GM23338 (cell line): ENCODE results near the gene SLC2A9. TPM values are rescaled to one million over a fixed set of nuclear protein-coding genes. Genes with fewer than 3 reads are reported as not detected.

Source experiments
- ATAC-seq: fragments of 200-7000 bp; cut with Tn5 transposase; 3 replicates; pipeline ENCODE4 v1.9.1; 2020
- DNase-seq: peaks from one replicate; pipeline ENCODE4 v3.0.0-alpha.2; 2015; ENCODE audit warnings: low spot score
- H2AFZ ChIP-seq: fragments of 200-600 bp; sonication (generic); 2 replicates; pipeline ENCODE4 v1.8.0; 2016; ENCODE audit warnings: antibody characterized with exemption, mild to moderate bottlenecking, moderate library complexity
- H3F3A ChIP-seq: fragments of 200-600 bp; sonication (generic); replicated peaks from 2 replicates; pipeline ENCODE4 v1.8.0; 2017; ENCODE audit warnings: antibody characterized with exemption, mixed run types, low read depth
- H3K27ac ChIP-seq: fragments of 200-600 bp; sonication (generic); 2 replicates; pipeline ENCODE4 v1.6.1; 2016; ENCODE audit warnings: low read depth
- H3K27me3 ChIP-seq: fragments of 200-600 bp; sonication (generic); 2 replicates; pipeline ENCODE4 v1.8.0; 2016; ENCODE audit warnings: mild to moderate bottlenecking, mixed run types, moderate library complexity; ENCODE audit not compliant: insufficient read depth
- H3K36me3 ChIP-seq: fragments of 200-600 bp; sonication (generic); 2 replicates; pipeline ENCODE4 v1.8.0; 2016; ENCODE audit warnings: mild to moderate bottlenecking; ENCODE audit not compliant: insufficient read depth
- H3K4me1 ChIP-seq: fragments of 200-600 bp; sonication (generic); 2 replicates; pipeline ENCODE4 v1.8.0; 2016; ENCODE audit warnings: mild to moderate bottlenecking, moderate library complexity; ENCODE audit not compliant: insufficient read depth
- H3K4me2 ChIP-seq: fragments of 200-600 bp; sonication (generic); 2 replicates; pipeline ENCODE4 v1.7.1; 2017; ENCODE audit warnings: mixed run types
- H3K4me3 ChIP-seq: fragments of 200-600 bp; sonication (generic); 2 replicates; pipeline ENCODE4 v1.6.1; 2016; ENCODE audit warnings: mixed run types
- H3K79me2 ChIP-seq: fragments of 200-600 bp; sonication (generic); replicated peaks from 2 replicates; pipeline ENCODE4 v1.8.0; 2017; ENCODE audit warnings: mild to moderate bottlenecking; ENCODE audit not compliant: insufficient read depth
- H3K9me2 ChIP-seq: fragments of 200-600 bp; sonication (generic); 2 replicates; pipeline ENCODE4 v1.8.0; 2017; ENCODE audit not compliant: insufficient read depth
- H4K20me1 ChIP-seq: fragments of 200-600 bp; sonication (generic); replicated peaks from 2 replicates; pipeline ENCODE4 v1.8.0; 2017; ENCODE audit warnings: mild to moderate bottlenecking; ENCODE audit not compliant: insufficient read depth
- H3K27ac Mint-ChIP-seq: 2 replicates; pipeline ENCODE4 v1.8.0; 2020; ENCODE audit warnings: inconsistent platforms, mild to moderate bottlenecking, moderate library complexity, mixed read lengths
- H3K27me3 Mint-ChIP-seq: 3 replicates; pipeline ENCODE4 v1.8.0; 2022; ENCODE audit warnings: low read depth, mild to moderate bottlenecking, moderate library complexity, mixed read lengths, inconsistent platforms; ENCODE audit not compliant: insufficient read depth, poor library complexity
- H3K36me3 Mint-ChIP-seq: 3 replicates; pipeline ENCODE4 v1.8.0; 2021; ENCODE audit warnings: low read depth, mild to moderate bottlenecking, inconsistent platforms, moderate library complexity, mixed read lengths
- H3K4me1 Mint-ChIP-seq: 3 replicates; pipeline ENCODE4 v1.8.0; 2020; ENCODE audit warnings: mild to moderate bottlenecking, inconsistent platforms, mixed read lengths
- H3K4me3 Mint-ChIP-seq: 3 replicates; pipeline ENCODE4 v1.8.0; 2021; ENCODE audit warnings: moderate library complexity, mild to moderate bottlenecking, inconsistent platforms, mixed read lengths
- H3K9me3 Mint-ChIP-seq: 3 replicates; pipeline ENCODE4 v1.8.0; 2020; ENCODE audit warnings: moderate library complexity, mild to moderate bottlenecking, inconsistent platforms, mixed read lengths
- CREB1 ChIP-seq: fragments of 250-450 bp; sonication (Bioruptor Pico); IDR thresholded peaks from 2 replicates; pipeline ENCODE4 v1.5.0; 2020; ENCODE audit warnings: low read depth, mild to moderate bottlenecking, moderate library complexity
- EZH2 ChIP-seq: fragments of 200-600 bp; sonication (generic); IDR thresholded peaks from one replicate; pipeline ENCODE4 v1.8.0; 2017; ENCODE audit warnings: antibody characterized with exemption, mild to moderate bottlenecking, low read depth; ENCODE audit not compliant: unreplicated experiment
- EZH2phosphoT487 ChIP-seq: fragments of 200-600 bp; sonication (generic); IDR thresholded peaks from one replicate; pipeline ENCODE4 v1.8.1; 2018; ENCODE audit warnings: antibody characterized with exemption; ENCODE audit not compliant: unreplicated experiment
- NANOG ChIP-seq: IDR thresholded peaks from 2 replicates; pipeline ENCODE4 v1.6.1; 2016; ENCODE audit warnings: antibody characterized with exemption, borderline replicate concordance
- POLR2AphosphoS5 ChIP-seq: IDR thresholded peaks from 2 replicates; pipeline ENCODE4 v1.6.1; 2016; ENCODE audit warnings: antibody characterized with exemption, low read depth
- STAT1 ChIP-seq: IDR thresholded peaks from one replicate; pipeline ENCODE4 v1.6.1; 2016; ENCODE audit warnings: antibody characterized with exemption; ENCODE audit not compliant: unreplicated experiment
- ZNF114 ChIP-seq: fragments of 250-450 bp; sonication (Bioruptor Pico); IDR thresholded peaks from 2 replicates; pipeline ENCODE4 v1.5.0; 2020; ENCODE audit warnings: mild to moderate bottlenecking, moderate library complexity
- polyA plus RNA-seq: library from polyadenylated mRNA; unstranded; fragments of >200 nt; fragmentation: Nextera tagmentation; extraction: Ambion mirVana; gene quantifications from 2 replicates; pipeline ENCODE4 v1.2.1, GENCODE V29; 2016
- total RNA-seq: library from RNA; depleted of rRNA; stranded (reverse); fragments of >200 nt; shearing (Covaris generic); gene quantifications from 2 replicates; pipeline ENCODE4 v1.2.3, GENCODE V29; 2014
- TF ChIP-seq, protein P1 (sequence below): IDR thresholded peaks from one replicate; pipeline ENCODE4 v1.6.1; 2018; ENCODE audit warnings: antibody characterized with exemption; ENCODE audit not compliant: unreplicated experiment
- TF ChIP-seq, protein P2 (sequence below): IDR thresholded peaks from 2 replicates; pipeline ENCODE4 v1.6.1; 2016; ENCODE audit warnings: antibody characterized with exemption
- TF ChIP-seq, protein P3 (sequence below), 2 experiments: fragments of 200-600 bp in 1 of 2; sonication (generic) in 1 of 2; conservative IDR thresholded peaks; 2 replicates each; pipeline versions ENCODE4 v1.5.1 to v1.6.1; 2016 to 2017; ENCODE audit warnings: antibody characterized with exemption in 2 of 2, low read depth in 2 of 2, mild to moderate bottlenecking in 2 of 2, moderate library complexity in 1 of 2
- TF ChIP-seq, protein P4 (sequence below): fragments of 250-450 bp; sonication (Bioruptor Pico); IDR thresholded peaks from 2 replicates; pipeline ENCODE4 v1.5.0; 2020; ENCODE audit warnings: mild to moderate bottlenecking, moderate library complexity

SLC2A9 gene
- total and polyA plus RNA-seq, 2 experiments from 2014 or later, result 0.21 to 0.40 TPM

DNA sequence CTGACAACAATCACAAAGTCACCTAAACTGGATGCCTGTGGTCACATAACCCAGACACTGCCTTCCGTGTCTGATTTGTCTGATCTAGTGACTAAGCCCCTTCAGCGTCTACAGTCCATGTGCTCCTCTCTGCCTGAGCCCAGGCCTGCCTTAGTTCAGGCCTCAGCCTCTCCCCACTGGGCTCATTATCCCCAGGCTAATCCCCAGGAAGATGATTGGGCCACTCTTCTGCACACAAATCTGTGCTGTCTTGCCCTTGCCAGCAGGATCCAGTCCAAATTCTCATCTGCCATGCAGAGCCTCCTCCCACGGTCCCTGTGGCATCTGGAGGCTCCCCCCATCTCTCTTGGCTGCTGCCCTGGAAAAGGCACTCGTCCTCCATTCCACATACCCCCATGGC is 96.5 kb downstream of the SLC2A9 start (continued):
- TF ChIP-seq, protein P1, sequence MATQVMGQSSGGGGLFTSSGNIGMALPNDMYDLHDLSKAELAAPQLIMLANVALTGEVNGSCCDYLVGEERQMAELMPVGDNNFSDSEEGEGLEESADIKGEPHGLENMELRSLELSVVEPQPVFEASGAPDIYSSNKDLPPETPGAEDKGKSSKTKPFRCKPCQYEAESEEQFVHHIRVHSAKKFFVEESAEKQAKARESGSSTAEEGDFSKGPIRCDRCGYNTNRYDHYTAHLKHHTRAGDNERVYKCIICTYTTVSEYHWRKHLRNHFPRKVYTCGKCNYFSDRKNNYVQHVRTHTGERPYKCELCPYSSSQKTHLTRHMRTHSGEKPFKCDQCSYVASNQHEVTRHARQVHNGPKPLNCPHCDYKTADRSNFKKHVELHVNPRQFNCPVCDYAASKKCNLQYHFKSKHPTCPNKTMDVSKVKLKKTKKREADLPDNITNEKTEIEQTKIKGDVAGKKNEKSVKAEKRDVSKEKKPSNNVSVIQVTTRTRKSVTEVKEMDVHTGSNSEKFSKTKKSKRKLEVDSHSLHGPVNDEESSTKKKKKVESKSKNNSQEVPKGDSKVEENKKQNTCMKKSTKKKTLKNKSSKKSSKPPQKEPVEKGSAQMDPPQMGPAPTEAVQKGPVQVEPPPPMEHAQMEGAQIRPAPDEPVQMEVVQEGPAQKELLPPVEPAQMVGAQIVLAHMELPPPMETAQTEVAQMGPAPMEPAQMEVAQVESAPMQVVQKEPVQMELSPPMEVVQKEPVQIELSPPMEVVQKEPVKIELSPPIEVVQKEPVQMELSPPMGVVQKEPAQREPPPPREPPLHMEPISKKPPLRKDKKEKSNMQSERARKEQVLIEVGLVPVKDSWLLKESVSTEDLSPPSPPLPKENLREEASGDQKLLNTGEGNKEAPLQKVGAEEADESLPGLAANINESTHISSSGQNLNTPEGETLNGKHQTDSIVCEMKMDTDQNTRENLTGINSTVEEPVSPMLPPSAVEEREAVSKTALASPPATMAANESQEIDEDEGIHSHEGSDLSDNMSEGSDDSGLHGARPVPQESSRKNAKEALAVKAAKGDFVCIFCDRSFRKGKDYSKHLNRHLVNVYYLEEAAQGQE, result no peak
- TF ChIP-seq CREB1 (CRISPR knock-in tag) (no peak), POLR2AphosphoS5 (no peak)

DNA sequence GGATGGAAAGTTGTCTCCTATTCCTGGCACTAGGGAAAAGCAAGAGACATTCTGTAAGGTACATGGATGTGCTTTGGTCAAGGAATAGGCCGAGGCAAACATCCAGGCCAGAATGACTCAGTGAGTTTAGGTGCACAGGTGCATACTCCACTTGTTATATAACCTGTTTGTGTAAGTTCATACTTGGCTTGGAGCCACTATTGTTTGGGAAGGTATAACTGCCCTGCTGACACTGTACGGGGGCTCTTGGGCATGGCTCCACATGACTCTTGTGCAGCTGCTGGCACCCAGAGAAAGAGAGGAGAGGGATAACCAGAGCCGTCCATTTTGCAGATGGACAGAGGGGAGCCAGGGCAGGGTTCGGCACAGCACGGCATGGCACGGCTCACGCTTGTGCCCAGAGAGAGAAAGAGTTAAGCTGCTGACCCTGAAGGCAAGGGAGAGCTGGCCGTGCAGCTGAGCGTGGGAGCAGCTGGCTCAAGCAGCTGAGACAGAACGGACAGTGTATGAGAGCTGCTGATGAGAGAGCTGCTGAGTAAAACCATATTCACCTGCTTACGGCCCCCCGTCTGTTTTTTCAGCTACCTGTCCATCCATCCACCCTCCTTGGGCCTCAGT is 98.0 kb downstream of the SLC2A9 start:
- no peak overlapping the region for H3K4me2 ChIP-seq
- no peak overlapping the region for H3K4me3 Mint-ChIP-seq
- peaks cover 18% of the 10 kb centered on the region for H3K4me1 Mint-ChIP-seq
- no peaks in the 10 kb centered on the region for H3K9me3 Mint-ChIP-seq
- H3F3A ChIP-seq, result no peaks in the 10 kb centered on the region
- no peaks in the 10 kb centered on the region; the same call in 1 of the 2 replicates for H3K9me2 ChIP-seq
- no peak overlapping the region for H3K4me3 ChIP-seq
- no peak overlapping the region for H3K27ac Mint-ChIP-seq
- H3K79me2 ChIP-seq, result no peaks in the 10 kb centered on the region
- no peaks in the 10 kb centered on the region for H3K27me3 ChIP-seq
- H3K36me3 Mint-ChIP-seq, result no peaks in the 10 kb centered on the region; the same call in 2 of the 3 replicates
- H3K4me1 ChIP-seq, result peaks cover 4% of the 10 kb centered on the region
- no peak for ATAC-seq
- H3K27ac ChIP-seq, result no peak overlapping the region
- H4K20me1 ChIP-seq, result no peaks in the 10 kb centered on the region
- H2AFZ ChIP-seq, result no peak overlapping the region
- DNase-seq, result no peak
- peaks cover 3% of the 10 kb centered on the region for H3K27me3 Mint-ChIP-seq
- no peaks in the 10 kb centered on the region for H3K36me3 ChIP-seq
- TF ChIP-seq CREB1 (CRISPR knock-in tag), result no peak
- TF ChIP-seq STAT1, result no peak
- TF ChIP-seq NANOG, result no peak
- TF ChIP-seq, protein P2, sequence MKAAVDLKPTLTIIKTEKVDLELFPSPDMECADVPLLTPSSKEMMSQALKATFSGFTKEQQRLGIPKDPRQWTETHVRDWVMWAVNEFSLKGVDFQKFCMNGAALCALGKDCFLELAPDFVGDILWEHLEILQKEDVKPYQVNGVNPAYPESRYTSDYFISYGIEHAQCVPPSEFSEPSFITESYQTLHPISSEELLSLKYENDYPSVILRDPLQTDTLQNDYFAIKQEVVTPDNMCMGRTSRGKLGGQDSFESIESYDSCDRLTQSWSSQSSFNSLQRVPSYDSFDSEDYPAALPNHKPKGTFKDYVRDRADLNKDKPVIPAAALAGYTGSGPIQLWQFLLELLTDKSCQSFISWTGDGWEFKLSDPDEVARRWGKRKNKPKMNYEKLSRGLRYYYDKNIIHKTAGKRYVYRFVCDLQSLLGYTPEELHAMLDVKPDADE, result no peak
- TF ChIP-seq EZH2, result no peak
- TF ChIP-seq, protein P3, sequence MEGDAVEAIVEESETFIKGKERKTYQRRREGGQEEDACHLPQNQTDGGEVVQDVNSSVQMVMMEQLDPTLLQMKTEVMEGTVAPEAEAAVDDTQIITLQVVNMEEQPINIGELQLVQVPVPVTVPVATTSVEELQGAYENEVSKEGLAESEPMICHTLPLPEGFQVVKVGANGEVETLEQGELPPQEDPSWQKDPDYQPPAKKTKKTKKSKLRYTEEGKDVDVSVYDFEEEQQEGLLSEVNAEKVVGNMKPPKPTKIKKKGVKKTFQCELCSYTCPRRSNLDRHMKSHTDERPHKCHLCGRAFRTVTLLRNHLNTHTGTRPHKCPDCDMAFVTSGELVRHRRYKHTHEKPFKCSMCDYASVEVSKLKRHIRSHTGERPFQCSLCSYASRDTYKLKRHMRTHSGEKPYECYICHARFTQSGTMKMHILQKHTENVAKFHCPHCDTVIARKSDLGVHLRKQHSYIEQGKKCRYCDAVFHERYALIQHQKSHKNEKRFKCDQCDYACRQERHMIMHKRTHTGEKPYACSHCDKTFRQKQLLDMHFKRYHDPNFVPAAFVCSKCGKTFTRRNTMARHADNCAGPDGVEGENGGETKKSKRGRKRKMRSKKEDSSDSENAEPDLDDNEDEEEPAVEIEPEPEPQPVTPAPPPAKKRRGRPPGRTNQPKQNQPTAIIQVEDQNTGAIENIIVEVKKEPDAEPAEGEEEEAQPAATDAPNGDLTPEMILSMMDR (conservative IDR thresholded peaks at IDR 0.05; ENCODE audit: low read depth in 2 of 2), result no peak
- no peak for TF ChIP-seq POLR2AphosphoS5
- TF ChIP-seq, protein P4, sequence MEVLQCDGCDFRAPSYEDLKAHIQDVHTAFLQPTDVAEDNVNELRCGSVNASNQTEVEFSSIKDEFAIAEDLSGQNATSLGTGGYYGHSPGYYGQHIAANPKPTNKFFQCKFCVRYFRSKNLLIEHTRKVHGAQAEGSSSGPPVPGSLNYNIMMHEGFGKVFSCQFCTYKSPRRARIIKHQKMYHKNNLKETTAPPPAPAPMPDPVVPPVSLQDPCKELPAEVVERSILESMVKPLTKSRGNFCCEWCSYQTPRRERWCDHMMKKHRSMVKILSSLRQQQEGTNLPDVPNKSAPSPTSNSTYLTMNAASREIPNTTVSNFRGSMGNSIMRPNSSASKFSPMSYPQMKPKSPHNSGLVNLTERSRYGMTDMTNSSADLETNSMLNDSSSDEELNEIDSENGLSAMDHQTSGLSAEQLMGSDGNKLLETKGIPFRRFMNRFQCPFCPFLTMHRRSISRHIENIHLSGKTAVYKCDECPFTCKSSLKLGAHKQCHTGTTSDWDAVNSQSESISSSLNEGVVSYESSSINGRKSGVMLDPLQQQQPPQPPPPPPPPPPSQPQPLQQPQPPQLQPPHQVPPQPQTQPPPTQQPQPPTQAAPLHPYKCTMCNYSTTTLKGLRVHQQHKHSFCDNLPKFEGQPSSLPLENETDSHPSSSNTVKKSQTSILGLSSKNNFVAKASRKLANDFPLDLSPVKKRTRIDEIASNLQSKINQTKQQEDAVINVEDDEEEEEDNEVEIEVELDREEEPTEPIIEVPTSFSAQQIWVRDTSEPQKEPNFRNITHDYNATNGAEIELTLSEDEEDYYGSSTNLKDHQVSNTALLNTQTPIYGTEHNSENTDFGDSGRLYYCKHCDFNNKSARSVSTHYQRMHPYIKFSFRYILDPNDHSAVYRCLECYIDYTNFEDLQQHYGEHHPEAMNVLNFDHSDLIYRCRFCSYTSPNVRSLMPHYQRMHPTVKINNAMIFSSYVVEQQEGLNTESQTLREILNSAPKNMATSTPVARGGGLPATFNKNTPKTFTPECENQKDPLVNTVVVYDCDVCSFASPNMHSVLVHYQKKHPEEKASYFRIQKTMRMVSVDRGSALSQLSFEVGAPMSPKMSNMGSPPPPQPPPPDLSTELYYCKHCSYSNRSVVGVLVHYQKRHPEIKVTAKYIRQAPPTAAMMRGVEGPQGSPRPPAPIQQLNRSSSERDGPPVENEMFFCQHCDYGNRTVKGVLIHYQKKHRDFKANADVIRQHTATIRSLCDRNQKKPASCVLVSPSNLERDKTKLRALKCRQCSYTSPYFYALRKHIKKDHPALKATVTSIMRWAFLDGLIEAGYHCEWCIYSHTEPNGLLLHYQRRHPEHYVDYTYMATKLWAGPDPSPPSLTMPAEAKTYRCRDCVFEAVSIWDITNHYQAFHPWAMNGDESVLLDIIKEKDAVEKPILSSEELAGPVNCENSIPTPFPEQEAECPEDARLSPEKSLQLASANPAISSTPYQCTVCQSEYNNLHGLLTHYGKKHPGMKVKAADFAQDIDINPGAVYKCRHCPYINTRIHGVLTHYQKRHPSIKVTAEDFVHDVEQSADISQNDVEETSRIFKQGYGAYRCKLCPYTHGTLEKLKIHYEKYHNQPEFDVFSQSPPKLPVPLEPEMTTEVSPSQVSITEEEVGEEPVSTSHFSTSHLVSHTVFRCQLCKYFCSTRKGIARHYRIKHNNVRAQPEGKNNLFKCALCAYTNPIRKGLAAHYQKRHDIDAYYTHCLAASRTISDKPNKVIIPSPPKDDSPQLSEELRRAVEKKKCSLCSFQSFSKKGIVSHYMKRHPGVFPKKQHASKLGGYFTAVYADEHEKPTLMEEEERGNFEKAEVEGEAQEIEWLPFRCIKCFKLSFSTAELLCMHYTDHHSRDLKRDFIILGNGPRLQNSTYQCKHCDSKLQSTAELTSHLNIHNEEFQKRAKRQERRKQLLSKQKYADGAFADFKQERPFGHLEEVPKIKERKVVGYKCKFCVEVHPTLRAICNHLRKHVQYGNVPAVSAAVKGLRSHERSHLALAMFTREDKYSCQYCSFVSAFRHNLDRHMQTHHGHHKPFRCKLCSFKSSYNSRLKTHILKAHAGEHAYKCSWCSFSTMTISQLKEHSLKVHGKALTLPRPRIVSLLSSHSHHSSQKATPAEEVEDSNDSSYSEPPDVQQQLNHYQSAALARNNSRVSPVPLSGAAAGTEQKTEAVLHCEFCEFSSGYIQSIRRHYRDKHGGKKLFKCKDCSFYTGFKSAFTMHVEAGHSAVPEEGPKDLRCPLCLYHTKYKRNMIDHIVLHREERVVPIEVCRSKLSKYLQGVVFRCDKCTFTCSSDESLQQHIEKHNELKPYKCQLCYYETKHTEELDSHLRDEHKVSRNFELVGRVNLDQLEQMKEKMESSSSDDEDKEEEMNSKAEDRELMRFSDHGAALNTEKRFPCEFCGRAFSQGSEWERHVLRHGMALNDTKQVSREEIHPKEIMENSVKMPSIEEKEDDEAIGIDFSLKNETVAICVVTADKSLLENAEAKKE (CRISPR knock-in tag), result no peak
- TF ChIP-seq EZH2phosphoT487, result no peak
- TF ChIP-seq ZNF114 (CRISPR knock-in tag), result no peak
